HG02852 (cell line): Measurements from ENCODE around the gene SLC27A4.

Experiments
- ATAC-seq: cut with Tn5 transposase; IDR thresholded peaks from one replicate; pipeline ENCODE4 v1.9.1; 2021; ENCODE audit warnings: mild to moderate bottlenecking, moderate library complexity; ENCODE audit not compliant: unreplicated experiment

SLC27A4 gene

DNA sequence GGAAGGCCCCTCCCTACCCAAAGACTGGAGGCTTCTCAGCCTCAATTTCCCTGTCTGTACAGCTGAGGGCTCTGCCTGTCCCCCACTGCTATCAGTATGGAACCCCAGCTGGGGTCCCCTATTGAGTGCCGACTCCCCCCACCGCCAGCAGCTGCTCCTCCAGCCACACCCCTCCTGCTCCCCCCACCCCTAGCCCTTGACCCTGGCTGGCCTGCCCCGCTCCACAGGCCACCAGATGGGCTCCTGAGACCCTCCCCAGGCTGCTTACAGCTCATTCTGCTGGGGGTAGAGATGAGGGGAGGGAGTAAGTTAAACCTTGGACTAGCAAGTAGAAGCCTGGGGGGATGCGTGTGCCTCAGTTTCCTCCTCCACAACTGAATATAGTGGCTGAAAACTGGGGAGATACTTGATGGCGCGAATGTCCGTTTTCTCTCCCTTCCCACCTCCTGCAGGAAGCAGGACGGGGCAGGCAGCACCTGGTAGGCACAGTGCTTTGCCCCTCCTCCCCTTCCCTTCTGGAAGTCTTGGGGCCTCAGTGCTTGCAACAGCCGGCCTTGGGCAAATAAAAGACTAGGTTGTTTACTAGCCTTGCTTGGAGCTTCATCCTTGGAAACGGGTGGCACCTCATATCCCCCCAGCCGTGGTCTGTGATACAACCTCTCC lies 50.0 kb downstream of the SLC27A4 start:
- no peak for ATAC-seq

DNA sequence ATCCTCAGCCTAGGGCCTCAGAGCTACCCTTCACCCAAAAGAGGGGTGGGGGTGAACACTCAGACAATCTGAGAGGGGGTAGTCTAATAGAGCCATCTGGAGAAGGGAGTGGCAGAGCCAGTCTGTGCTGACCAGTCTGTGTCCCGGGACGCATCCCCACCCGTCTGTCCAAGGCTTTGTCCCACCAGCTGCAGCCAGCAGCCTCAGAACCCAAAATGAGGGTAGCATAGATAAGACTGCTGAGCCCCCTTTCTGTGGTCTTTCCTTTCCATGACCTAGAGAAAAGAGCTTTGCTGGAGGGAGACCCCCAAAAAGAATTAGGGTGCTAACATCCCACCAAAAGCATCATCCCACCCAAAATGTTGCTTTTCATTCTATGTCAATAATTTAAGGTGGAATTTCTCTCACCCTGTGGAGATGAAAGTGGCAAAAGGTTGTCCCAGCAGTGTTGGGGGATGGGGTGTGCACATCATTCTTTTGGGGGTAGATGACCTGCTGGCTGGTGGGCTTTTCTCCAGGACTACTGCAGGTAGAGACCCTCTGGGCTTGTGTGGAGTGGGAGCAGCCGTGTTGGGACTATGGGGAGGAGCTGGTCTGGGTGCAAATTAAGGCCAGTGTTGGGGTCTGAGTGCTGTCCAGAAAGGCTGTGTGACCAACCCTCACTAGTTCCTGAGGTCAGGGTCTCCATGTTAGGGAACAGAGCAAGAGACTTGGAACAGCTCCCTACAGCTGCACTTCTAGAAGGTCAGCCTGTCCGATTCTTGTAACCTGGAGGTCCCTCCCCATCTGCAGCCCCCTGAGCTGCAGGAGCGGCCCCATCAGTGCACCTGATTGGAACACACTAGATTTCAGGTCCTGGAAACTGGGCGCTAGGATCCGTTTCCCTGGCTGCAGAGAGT lies 50.7 kb downstream of the SLC27A4 start:
- no peak for ATAC-seq

DNA sequence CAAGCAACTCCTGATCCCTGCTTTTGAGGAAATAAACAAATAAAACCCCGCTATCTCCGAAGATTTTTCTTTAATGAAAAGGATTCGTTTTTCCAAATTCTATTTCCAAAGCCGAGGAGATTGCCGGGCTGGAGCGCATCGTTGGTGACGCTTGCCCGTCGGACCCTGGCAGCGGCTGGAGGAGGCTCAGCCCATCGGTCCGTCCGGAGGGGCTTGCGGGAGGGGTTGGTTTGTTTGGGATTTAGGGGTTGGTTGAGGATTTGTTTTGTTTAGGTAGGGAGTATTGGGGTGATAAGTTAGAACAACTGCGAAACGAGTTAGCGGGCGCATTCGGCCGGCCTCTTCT lies 51.6 kb downstream of the SLC27A4 start:
- ATAC-seq: no peak

DNA sequence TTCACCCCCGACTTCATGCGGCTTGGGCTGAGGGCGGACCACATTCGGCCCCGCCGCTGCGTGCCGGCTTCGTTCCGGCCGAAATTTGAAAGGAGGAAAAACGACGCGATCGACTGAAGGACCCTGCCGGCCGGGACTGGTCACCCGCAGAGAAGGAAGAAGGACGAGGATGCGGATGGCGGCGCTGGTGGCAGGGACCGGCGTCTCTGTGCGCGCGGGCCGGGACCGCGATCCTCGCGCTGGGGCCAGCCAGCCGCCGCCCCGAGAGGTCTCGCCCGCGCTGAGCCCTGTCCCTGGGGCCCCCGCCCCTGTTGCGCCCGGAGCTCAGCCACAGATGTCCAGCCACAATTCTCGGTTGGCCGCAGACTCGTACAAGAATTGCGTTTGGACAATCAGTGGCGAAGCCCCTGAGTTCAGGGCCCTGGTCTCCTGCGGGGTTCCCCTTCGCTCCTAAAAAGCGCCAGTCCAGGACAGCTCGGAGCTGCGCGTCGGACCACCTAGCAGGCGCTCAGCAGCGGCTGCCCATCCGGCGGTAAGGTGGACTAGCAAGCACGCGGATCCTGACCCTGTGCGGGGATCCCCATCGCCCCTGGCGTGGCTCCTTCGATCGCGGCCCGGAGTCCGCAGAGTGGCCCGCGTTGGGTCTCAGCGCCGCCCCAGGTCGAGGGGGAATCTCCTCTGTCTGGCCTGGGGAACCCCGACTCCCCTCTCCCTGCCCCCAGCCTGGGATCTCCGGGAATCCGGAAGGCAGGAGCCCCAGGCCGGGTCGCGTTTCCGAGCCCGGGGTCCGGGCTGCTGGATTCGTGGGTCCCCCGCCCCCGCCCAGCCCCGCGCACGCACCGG lies 52.2 kb downstream of the SLC27A4 start:
- no peak for ATAC-seq

DNA sequence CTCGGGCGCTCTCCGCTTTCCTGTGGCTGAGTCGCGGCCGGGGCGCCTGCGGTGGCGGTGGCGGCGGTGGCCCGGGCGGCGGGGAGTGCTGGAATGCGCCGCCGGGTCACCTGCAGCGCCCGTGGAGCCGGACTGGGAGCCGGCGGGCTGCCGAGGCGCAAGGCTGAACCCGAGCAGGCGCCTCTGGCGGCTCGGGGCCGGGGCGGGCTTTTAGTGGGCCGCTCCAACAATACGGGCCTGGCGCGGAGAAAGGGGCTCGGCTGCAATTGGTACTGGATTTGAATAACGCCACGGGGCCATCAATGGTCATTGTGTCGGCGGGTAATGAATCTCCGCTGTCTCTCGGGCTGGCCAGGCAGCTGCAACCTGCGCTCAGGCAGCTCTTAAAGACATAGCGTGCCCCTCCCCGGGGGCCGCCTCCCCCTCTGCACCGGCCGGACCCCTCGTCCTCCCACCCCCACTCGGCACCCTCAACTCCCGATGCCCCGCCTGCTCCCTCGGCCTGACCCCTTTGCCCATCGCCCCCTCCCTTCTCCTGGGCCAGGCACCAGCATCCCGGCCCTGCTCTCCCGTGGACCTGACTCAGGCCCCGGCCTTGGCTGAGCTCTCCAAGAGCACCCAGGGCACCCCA lies 52.9 kb downstream of the SLC27A4 start:
- no peak for ATAC-seq

DNA sequence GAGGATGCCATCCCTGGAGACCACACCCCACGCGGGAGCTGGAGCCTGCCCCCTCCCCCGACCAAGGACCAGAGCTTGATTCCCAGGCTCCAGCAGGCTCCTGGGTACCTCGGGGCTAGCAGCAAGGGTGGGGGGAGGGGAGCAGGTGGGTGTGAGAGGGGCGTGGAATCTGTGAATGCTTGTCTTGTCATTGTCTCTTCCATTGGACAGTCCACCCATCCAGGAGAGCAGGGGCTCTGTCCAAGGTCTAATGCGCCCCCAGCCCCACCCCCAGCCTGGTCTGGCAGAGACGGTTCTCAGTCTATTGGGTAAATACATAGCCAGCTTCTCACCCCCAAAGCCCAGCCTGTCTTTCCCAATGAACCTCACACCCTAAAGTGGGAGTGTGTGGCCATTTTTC lies 53.6 kb downstream of the SLC27A4 start:
- no peak for ATAC-seq

DNA sequence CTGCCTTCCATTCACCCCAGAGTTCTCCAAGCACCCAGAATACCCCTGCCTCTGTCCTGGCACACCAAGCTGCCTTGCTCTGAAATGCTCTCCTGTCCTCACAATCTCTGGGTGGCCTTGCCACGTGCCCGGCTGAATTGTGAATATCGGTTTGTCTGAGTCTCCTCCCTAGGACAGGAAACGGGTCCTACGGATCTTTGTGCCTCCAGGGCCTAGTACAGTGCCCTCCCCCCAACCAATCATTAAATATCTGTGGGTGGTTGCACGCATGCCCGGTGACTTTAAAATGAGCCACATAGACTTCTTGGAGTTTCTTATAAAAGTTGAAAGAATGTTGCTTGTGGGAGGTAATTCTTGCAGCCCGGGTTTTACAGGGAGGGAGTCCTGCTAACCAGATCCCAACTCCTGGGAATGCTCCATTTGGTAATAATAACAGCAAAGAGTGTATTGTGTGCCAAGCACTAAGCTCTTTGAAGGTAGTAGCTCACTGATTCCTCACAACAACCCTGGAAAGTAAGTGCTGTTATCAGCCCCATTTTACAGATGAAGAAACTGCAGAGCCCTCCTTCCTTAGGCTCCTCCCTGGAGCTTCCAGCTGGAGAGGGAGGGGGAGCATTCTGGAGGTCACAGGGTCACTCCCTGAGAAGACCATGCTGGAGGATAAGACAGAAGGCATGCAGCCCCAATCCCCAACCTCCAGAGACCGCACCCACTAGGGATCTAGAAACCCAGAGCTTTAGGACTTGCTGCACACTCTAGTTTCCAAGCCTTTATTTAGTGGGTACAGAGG lies 54.2 kb downstream of the SLC27A4 start:
- no peak for ATAC-seq

DNA sequence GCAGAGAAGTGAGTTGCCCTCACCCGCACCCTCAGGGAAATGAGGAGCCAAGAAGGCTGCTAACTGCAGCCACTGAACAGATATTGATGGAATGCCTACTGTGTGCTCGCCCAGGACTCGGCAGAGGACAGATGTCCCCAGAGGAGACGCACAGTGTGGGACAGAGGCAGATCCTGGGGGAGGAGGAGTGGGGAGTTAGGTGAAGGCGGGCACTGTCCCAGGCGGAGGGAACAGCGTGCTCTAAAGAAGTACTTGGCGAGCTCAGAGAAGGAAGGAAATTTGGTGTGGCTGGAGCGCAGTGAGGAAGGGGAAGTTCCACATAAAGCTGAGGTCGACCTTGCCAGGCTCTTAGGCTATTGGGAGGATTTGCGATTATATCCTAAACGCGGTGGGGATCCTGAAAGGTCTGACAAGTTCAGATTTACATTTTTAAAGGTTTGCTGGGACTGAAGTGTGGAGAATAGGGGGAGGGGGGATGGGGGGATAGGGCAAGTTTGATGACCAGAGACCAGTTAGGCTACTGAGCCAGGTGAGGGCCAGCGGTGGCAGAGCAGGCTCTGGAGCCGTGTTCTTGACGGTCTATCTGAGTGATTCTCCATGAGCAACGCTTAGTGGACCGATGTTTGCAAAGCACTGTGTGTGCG lies 56.8 kb downstream of the SLC27A4 start:
- ATAC-seq: no peak

DNA sequence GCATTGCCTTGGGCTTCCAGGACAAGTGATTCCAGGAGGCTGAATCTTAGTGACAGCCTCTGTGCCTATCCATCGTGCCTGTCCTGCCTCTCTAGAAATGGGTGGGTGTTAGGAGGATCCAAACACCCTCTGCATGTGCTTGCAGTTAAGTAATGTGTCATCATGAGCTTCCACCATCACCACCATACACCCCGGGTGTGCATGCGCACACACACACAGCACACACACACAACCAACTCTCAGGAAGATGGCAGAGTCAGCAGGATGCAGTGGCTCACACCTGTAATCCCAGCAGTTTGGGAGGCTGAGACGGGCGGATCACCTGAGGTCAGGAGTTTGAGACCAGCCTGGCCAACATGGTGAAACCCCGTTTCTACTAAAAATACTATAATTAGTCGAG lies 57.5 kb downstream of the SLC27A4 start:
- ATAC-seq: no peak

DNA sequence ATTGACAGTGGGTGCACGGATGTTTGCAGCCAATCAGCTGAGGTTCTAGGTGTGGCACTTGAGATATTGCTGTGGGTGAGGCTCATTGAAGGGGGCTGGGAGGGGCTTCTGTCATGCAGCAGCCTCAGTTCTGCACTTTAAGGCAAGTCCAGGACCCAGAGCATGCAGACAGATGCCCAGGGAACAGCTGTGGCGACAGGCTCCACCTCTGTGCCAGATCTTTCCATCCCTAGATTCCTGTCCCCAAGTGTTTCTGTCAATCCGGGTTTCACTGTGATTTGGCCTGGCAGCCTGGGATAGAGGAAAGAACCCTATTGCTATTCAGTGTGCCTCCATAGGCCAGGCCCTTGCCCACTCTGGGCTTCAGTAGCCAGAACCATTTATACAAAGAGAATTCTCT lies 59.5 kb downstream of the SLC27A4 start:
- ATAC-seq: no peak

DNA sequence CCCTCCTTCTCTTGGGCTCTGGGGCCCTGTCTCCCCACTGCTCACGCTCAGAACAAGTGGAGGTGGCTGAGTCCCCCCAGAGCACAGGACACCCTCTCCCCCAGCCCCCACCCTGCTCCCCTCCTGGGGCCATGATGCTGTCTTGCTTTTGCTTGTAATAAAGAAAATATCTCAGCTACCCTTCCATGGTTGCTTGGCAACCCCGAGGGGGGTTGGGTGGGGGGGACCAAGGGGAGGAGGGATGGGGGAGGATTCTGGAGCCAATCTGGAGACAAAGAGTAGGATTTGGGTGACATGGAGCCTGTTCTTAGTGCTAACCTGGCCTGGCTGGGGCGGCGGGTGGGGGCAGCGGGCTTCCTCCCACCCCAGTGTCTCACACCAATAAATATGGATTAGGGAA lies 64.2 kb downstream of the SLC27A4 start:
- no peak for ATAC-seq

DNA sequence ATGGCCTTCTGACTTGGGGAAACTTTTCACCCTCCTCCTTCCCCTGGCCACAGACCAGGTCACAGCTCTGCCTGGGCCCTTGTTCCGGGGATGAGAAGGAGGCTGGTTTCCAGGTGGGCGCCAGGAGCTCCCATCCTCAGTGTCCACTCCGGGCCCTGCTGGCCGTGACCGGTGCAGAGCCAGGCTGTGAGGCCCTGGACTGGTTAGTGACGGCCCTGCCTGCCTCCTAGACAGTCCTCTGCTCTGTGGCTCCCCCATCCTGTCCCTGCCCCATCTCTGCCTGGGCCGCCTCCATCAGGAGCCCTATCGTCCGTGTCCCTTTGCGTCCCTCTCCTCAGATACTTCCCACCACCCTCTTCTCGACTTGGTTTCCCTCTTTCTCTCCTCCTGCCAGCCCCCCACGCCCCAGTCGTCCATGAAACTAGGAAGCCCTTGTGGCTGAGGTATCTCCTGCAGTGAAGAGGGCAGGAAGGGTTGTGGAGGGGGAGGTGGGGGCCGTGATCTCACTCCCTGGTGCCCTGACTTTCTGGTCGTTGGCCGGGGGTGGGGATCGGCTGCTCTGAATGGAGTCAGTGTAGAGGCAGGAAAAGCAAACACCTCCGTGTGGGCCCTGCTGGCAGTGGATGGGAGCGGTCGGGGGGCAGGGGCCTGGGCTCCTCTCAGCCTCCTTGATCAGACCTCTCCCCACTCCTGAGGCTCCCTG lies 64.9 kb downstream of the SLC27A4 start:
- no peak for ATAC-seq

DNA sequence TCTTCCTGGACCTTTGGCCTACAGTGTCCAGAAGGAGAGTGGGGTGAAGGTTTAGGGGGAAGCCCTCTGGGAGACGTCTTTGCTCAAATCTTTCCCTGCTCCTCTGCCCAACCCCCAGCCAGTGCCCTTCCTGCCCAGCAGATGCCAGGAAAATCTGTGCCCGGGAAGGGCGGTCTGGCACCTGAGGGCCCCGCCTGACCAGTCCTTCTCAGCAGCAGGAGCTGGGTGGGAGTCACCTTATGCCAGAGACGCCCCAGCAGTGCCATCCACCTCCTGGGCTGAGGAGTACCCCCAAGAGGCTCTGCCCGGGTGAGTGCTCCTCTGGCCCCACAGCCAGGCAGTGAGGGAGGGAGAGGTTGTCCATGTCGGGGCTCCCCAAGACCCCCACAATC lies 65.4 kb downstream of the SLC27A4 start:
- no peak for ATAC-seq

DNA sequence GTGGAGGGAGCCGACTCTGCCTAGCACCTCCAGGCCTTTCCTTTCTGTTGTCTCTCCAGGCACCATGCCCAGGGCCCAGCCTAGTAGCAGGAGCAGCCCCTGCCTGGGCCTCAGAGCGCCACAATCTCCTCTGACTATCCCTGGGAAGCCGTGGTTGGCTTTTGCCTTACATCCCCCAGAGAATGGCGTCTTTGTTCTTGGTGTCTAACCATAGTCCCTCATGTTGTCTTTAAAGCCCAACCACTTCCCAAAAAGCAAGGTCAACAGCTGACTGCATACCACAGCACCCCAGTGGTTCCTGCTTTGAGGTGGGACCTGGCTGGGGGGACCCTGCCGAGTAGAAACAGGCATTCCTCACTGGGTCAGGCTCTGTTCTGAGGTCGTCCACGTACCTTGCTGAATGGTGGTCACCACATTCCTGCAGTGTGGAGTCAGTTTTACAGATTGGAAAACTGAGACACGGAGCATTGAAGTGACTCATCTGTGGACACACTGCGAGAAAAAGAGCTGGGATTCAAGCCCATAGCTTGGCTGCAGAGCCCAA lies 66.6 kb downstream of the SLC27A4 start:
- ATAC-seq: no peak

DNA sequence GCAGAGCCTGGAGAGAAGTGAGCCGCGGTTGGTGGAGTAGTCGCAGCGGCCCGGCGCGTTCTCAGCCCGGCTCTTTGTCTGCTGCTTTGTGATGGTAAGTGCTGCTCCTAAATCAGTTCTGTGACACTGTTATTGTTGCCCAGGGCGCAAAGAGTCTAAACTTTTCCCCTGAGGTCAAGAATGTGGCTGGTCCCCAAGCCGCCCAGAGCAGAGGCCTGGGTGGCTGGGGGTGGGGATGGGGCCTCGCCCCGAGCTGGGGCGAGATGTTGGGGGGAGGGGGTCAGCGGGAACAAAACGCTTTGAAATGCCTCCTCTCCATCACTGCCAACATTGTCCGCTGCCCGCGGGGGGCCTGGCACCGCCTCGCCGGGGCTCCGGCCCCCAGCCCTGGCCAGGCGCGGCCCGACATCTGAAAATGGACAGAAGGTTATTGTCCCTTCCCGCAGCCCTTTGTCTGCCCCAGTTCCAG lies 68.7 kb downstream of the SLC27A4 start:
- no peak for ATAC-seq

DNA sequence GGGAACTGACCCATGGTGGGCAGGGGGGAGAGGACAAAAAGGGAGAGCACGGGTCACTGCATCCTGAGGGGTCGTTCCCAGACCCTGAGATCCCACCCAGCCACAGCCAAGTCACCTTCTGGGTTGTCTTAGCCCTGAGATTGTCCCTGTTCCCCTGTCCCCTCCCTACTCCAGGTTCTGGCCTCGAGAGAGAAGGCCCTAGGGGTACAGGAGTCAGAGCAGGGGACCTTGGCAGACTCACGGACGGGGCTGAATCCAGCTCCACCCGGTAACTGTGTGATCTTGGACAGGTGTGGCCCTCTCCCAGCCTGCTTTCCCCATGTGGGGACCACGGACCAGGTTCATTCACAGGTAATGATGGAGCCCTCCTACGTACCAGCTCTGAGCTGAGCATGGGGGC lies 69.1 kb downstream of the SLC27A4 start:
- no peak for ATAC-seq

DNA sequence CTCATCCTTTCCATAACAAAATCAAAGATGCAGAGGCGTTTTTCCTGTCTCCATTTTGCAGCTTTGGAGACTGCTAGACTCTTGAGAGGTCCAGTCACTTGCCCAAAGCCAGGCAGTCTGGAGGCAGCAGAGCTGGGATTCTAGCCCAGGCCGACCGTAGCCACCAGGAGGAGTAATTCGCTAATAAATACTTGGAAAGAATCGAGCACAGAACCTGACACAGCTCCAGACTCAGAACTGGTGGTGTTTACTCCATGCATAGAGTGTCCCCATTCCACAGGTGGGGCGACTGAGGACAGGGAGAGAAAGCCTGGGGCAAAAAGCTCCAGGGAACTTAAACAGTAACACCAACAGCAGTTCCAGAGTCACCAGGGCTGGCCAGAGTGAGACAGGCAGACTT lies 69.7 kb downstream of the SLC27A4 start:
- ATAC-seq: no peak
